Endothelial cell of umbilical vein (primary cell): ENCODE measurements around the gene MAP2K5. TPM values are rescaled to one million over a fixed set of nuclear protein-coding genes. Genes with fewer than 3 reads are reported as not detected.

Experiments
- BruUV-seq: library from RNA; stranded (reverse); fragments of 400-500 nt; replicated peaks from 2 replicates; lab custom pipeline; 2021; lab: Mats Ljungman, UMichigan
- CTCF ChIA-PET: fragments of 300-600, 350-600 bp; sonication (Branson Sonifier 250); formaldehyde crosslinking; loops from one replicate; lab custom pipeline; 2021; ENCODE audit warnings: antibody characterized with exemption, inconsistent platforms; lab: Charles Lee
- POLR2A ChIA-PET: fragments of 300-600, 350-600 bp; sonication (Branson Sonifier 250); formaldehyde crosslinking; loops from one replicate; lab custom pipeline; 2021; ENCODE audit warnings: antibody characterized with exemption, inconsistent platforms; lab: Charles Lee
- DNase-seq: peaks from one replicate; pipeline ENCODE4 v3.0.0-alpha.2; 2011; ENCODE audit warnings: low read depth, low spot score
- FAIRE-seq: peaks from 2 replicates; lab custom pipeline; 2011; peaks lifted over from hg19 to GRCh38; lab: Jason Lieb, UNC
- H2AFZ ChIP-seq: 2 replicates; pipeline ENCODE4 v1.6.0; 2012; ENCODE audit warnings: low read depth, low read length, control low read depth, inconsistent platforms
- H3K27ac ChIP-seq: 2 replicates; pipeline ENCODE4 v1.5.1; 2011; ENCODE audit warnings: low read depth, mild to moderate bottlenecking, control low read depth, low read length, moderate library complexity; ENCODE audit not compliant: insufficient read depth
- H3K27me3 ChIP-seq, 2 experiments: 2 replicates each; pipeline versions ENCODE4 v1.6.0 to v1.6.1; 2011; ENCODE audit warnings: low read length in 2 of 2, mixed read lengths in 1 of 2; ENCODE audit not compliant: control insufficient read depth in 2 of 2, insufficient read depth in 2 of 2
- H3K36me3 ChIP-seq, 2 experiments: 2 replicates in 1 of 2; 3 replicates in 1 of 2; pipeline ENCODE4 v1.5.1; 2011; ENCODE audit warnings: low read length in 2 of 2, mild to moderate bottlenecking in 1 of 2, moderate library complexity in 1 of 2; ENCODE audit not compliant: control insufficient read depth in 2 of 2, insufficient read depth in 2 of 2; ENCODE audit errors: extremely low read depth in 1 of 2
- H3K4me1 ChIP-seq: 3 replicates; pipeline ENCODE4 v1.5.1; 2011; ENCODE audit warnings: mild to moderate bottlenecking, low read length; ENCODE audit not compliant: control insufficient read depth, insufficient read depth; ENCODE audit errors: extremely low read depth
- H3K4me2 ChIP-seq: 2 replicates; pipeline ENCODE4 v1.6.1; 2011; ENCODE audit warnings: low read length, control low read depth, mixed read lengths; ENCODE audit not compliant: insufficient read depth
- H3K4me3 ChIP-seq, 3 experiments: fragments of 200-600 bp in 1 of 3; sonication (generic), shearing (Covaris generic) in 1 of 3; replicated peaks in 1 of 3; 2 replicates each; pipeline ENCODE4 v1.5.1; 2011 to 2016; ENCODE audit warnings: control low read depth in 3 of 3, low read length in 3 of 3, mild to moderate bottlenecking in 2 of 3, inconsistent platforms in 1 of 3, low read depth in 1 of 3, moderate library complexity in 1 of 3; ENCODE audit not compliant: insufficient read depth in 1 of 3
- H3K79me2 ChIP-seq: 2 replicates; pipeline ENCODE4 v1.6.0; 2012; ENCODE audit warnings: low read length, inconsistent platforms; ENCODE audit not compliant: control insufficient read depth, insufficient read depth
- H3K9ac ChIP-seq: replicated peaks from 2 replicates; pipeline ENCODE3; 2011; ENCODE audit warnings: low read length, control low read depth; ENCODE audit not compliant: insufficient read depth; ENCODE audit errors: extremely low read depth
- H3K9me1 ChIP-seq: replicated peaks from 3 replicates; pipeline ENCODE4 v1.6.0; 2011; ENCODE audit warnings: mild to moderate bottlenecking, low read length; ENCODE audit not compliant: control insufficient read depth, insufficient read depth; ENCODE audit errors: extremely low read depth
- H3K9me3 ChIP-seq: replicated peaks from 2 replicates; pipeline ENCODE4 v1.5.1; 2012; ENCODE audit warnings: low read length, inconsistent platforms; ENCODE audit not compliant: control insufficient read depth, insufficient read depth
- H4K20me1 ChIP-seq: replicated peaks from 2 replicates; pipeline ENCODE3; 2011; ENCODE audit warnings: mild to moderate bottlenecking, low read length; ENCODE audit not compliant: control insufficient read depth, insufficient read depth; ENCODE audit errors: extremely low read depth
- EZH2 ChIP-seq: IDR thresholded peaks from 2 replicates; pipeline ENCODE4 v1.6.1; 2012; ENCODE audit warnings: borderline replicate concordance, low read depth, mild to moderate bottlenecking, moderate library complexity, low read length, inconsistent platforms; ENCODE audit not compliant: severe bottlenecking
- FOS ChIP-seq: IDR thresholded peaks from 2 replicates; pipeline ENCODE4 v1.6.1; 2011; ENCODE audit warnings: mild to moderate bottlenecking, low read length, moderate library complexity, borderline replicate concordance; ENCODE audit not compliant: insufficient read depth
- GATA2 ChIP-seq: IDR thresholded peaks from 2 replicates; pipeline ENCODE4 v1.7.0; 2011; ENCODE audit warnings: low read depth, mild to moderate bottlenecking, moderate library complexity, mixed read lengths, low read length; ENCODE audit not compliant: insufficient read length, insufficient read depth
- JUN ChIP-seq: IDR thresholded peaks from 2 replicates; pipeline ENCODE4 v1.6.1; 2011; ENCODE audit warnings: borderline replicate concordance, low read depth; ENCODE audit not compliant: insufficient read length, insufficient read depth
- MYC ChIP-seq: IDR thresholded peaks from one replicate; pipeline ENCODE4 v1.6.1; 2011; ENCODE audit warnings: mild to moderate bottlenecking, low read depth, low read length
- POLR2A ChIP-seq: IDR thresholded peaks from 2 replicates; pipeline ENCODE4 v1.6.1; 2012; ENCODE audit warnings: low read depth, mild to moderate bottlenecking, control low read depth, low read length
- POLR2AphosphoS5 ChIP-seq: IDR thresholded peaks from 2 replicates; pipeline ENCODE4 v1.6.1; 2012; ENCODE audit warnings: low read depth, mild to moderate bottlenecking, control low read depth, low read length, moderate library complexity; ENCODE audit not compliant: insufficient read depth
- dilution Hi-C: fragments of 300-500 bp; cut with MboI; formaldehyde crosslinking; loops from one replicate; pipeline ENCODE4 v1.15.0; 2019; ENCODE audit warnings: low sequenced_read_pairs; ENCODE audit not compliant: extremely low pct_ligation_motif_present
- intact Hi-C: fragments of 100-400 bp; cut with micrococcal nuclease; formaldehyde crosslinking; loops from one replicate; pipeline ENCODE4 v1.10.0; 2022
- polyA plus RNA-seq, 4 experiments: library from polyadenylated mRNA; depleted of rRNA in 3 of 4; stranded (reverse) in 3 of 4; unstranded in 1 of 4; fragments of >200 nt; gene quantifications; 2 replicates each; pipeline versions ENCODE4 v1.2.1 to v1.2.3, GENCODE V29; 2011 to 2012; ENCODE audit warnings: missing spikeins in 1 of 4
- total RNA-seq: library from RNA; stranded (reverse); gene quantifications from 2 replicates; pipeline ENCODE4 v1.2.3, GENCODE V29; 2021
- TF ChIP-seq, protein P1 (sequence below), 2 donors: IDR thresholded peaks; 1 replicate in 1 of 2; 2 replicates in 1 of 2; pipeline ENCODE4 v1.5.1; 2011; ENCODE audit warnings: low read length in 2 of 2, mild to moderate bottlenecking in 2 of 2, moderate library complexity in 2 of 2, control low read depth in 1 of 2, inconsistent platforms in 1 of 2, low read depth in 1 of 2; ENCODE audit not compliant: insufficient read depth in 1 of 2; ENCODE audit errors: extremely low read depth in 1 of 2
- TF ChIP-seq, protein P2 (sequence below): IDR thresholded peaks from 2 replicates; pipeline ENCODE4 v1.6.1; 2011; ENCODE audit not compliant: insufficient read depth, insufficient read length

Gene MAP2K5
- total and polyA plus RNA-seq, 2 donors (not counting 3 experiments of a cell fraction or from before 2014, with no cell fraction given): 4.9 to 24.7 TPM

DNA sequence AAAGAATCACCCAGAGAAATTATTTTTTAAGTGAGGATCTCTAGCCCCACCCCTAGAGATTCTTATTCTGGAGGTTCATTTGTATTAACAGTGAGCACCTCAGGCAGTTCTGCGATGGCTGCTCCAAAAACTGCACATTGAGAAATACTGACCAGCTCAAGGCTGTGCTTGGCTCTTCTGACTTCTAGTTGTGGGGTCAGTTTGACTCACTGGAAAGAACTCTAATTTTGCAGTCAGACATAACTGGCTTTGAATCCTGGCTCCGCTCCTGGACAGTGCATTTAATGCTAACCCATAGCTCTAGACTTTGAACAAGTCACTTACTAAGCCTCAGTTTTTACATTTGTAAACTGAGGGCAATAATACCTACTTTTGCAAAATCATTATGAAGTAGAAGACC is 159.2 kb downstream of the MAP2K5 start:
- H3K4me2 ChIP-seq: no peak overlapping the region
- H3K4me1 ChIP-seq: no peaks in the 10 kb centered on the region
- H3K79me2 ChIP-seq: no peaks in the 10 kb centered on the region
- no peak overlapping the region for H3K9ac ChIP-seq
- H3K27me3 ChIP-seq: no peaks in the 10 kb centered on the region
- BruUV-seq: no TSS peak
- no peak overlapping the region for H2AFZ ChIP-seq
- no peaks in the 10 kb centered on the region for H3K9me3 ChIP-seq
- no peaks in the 10 kb centered on the region for H3K9me1 ChIP-seq
- CTCF ChIA-PET: interaction anchor here (0.6 kb wide), 1 partner anchor 14 kb away, joined by 3 read pairs; no protein-coding TSS in a partner anchor
- no peak overlapping the region for H3K27ac ChIP-seq
- no peak overlapping the region for H3K4me3 ChIP-seq
- dilution Hi-C loops (no loop called here), intact Hi-C loops (no loop called here)
- FAIRE-seq (no peak), DNase-seq (no peak)
- no peaks in the 10 kb centered on the region for H3K36me3 ChIP-seq
- POLR2A ChIA-PET: no interaction called here
- no peak for TF ChIP-seq FOS
- TF ChIP-seq, protein P1, sequence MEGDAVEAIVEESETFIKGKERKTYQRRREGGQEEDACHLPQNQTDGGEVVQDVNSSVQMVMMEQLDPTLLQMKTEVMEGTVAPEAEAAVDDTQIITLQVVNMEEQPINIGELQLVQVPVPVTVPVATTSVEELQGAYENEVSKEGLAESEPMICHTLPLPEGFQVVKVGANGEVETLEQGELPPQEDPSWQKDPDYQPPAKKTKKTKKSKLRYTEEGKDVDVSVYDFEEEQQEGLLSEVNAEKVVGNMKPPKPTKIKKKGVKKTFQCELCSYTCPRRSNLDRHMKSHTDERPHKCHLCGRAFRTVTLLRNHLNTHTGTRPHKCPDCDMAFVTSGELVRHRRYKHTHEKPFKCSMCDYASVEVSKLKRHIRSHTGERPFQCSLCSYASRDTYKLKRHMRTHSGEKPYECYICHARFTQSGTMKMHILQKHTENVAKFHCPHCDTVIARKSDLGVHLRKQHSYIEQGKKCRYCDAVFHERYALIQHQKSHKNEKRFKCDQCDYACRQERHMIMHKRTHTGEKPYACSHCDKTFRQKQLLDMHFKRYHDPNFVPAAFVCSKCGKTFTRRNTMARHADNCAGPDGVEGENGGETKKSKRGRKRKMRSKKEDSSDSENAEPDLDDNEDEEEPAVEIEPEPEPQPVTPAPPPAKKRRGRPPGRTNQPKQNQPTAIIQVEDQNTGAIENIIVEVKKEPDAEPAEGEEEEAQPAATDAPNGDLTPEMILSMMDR (IDR thresholded peaks at IDR 0.05; ENCODE audit: extremely low read depth in 1 of 2, insufficient read depth in 1 of 2, low read depth in 1 of 2, low read length in 2 of 2): no peak
- TF ChIP-seq, protein P2, sequence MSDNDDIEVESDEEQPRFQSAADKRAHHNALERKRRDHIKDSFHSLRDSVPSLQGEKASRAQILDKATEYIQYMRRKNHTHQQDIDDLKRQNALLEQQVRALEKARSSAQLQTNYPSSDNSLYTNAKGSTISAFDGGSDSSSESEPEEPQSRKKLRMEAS: no peak
- no peak for TF ChIP-seq GATA2
- no peak for TF ChIP-seq MYC
- no peak for TF ChIP-seq EZH2
- no peak for TF ChIP-seq JUN
- TF ChIP-seq POLR2A: no peak
- TF ChIP-seq POLR2AphosphoS5: no peak
- no peaks in the 10 kb centered on the region for H4K20me1 ChIP-seq
